GM12878 (cell line): Measurements from ENCODE around the gene SCN8A. TPM values are rescaled to one million over a fixed set of nuclear protein-coding genes. Genes with fewer than 3 reads are reported as not detected.

Source experiments
- ATAC-seq: fragments of 200-7000 bp; cut with Tn5 transposase; 3 replicates; pipeline ENCODE4 v1.9.1; 2020; ENCODE audit warnings: mild to moderate bottlenecking, moderate library complexity
- BruUV-seq: library from RNA; stranded (reverse); fragments of 400-500 nt; replicated peaks from 2 replicates; lab custom pipeline; 2021; lab: Mats Ljungman, UMichigan
- CTCF ChIA-PET: fragments of 300-600 bp; sonication (Branson Sonifier 250); formaldehyde crosslinking; extraction: SDS; loops from one replicate; lab custom pipeline; 2021; ENCODE audit warnings: inconsistent platforms; lab: Yijun Ruan, JAX
- POLR2A ChIA-PET: fragments of 350-600 bp; formaldehyde crosslinking; extraction: SDS; loops from one replicate; lab custom pipeline; 2021; ENCODE audit warnings: inconsistent platforms; lab: Charles Lee
- RAD21 ChIA-PET: fragments of 300-600 bp; sonication (Branson Sonifier 250); formaldehyde crosslinking; loops from one replicate; lab custom pipeline; 2023; ENCODE audit warnings: antibody characterized with exemption; ENCODE audit not compliant: unreplicated experiment; lab: Charles Lee
- SMC1A ChIA-PET: fragments of 300-600 bp; sonication (Branson Sonifier 250); formaldehyde crosslinking; loops from one replicate; lab custom pipeline; 2023; ENCODE audit not compliant: unreplicated experiment, uncharacterized antibody; lab: Charles Lee
- DNase-seq: peaks from one replicate; pipeline ENCODE4 v3.0.0-alpha.2; 2011; ENCODE audit warnings: low read depth, low spot score
- FAIRE-seq: peaks from 3 replicates; lab custom pipeline; 2011; peaks lifted over from hg19 to GRCh38; lab: Jason Lieb, UNC
- H2AFZ ChIP-seq: 2 replicates; pipeline ENCODE4 v1.6.0; 2011; ENCODE audit warnings: low read depth, low read length, control low read depth; ENCODE audit not compliant: control insufficient read depth
- H3K27ac ChIP-seq: 2 replicates; pipeline ENCODE4 v1.5.1; 2011; ENCODE audit warnings: control low read depth; ENCODE audit not compliant: control insufficient read depth, insufficient read depth
- H3K27me3 ChIP-seq, 2 experiments: replicated peaks in 1 of 2; 2 replicates each; pipeline versions ENCODE4 v1.6.0 to v1.6.1; 2011; ENCODE audit warnings: low read length in 1 of 2; ENCODE audit not compliant: control insufficient read depth in 2 of 2, insufficient read depth in 2 of 2
- H3K36me3 ChIP-seq, 2 experiments: 2 replicates each; pipeline ENCODE4 v1.5.1; 2011; ENCODE audit warnings: low read length in 1 of 2; ENCODE audit not compliant: control insufficient read depth in 2 of 2, insufficient read depth in 2 of 2
- H3K4me1 ChIP-seq: 2 replicates; pipeline ENCODE4 v1.6.1; 2011; ENCODE audit warnings: mild to moderate bottlenecking, low read length, moderate library complexity, mixed read lengths; ENCODE audit not compliant: control insufficient read depth, insufficient read depth
- H3K4me2 ChIP-seq: 2 replicates; pipeline ENCODE4 v1.6.0; 2011; ENCODE audit warnings: control low read depth; ENCODE audit not compliant: control insufficient read depth, insufficient read depth
- H3K4me3 ChIP-seq: fragments of 200-600 bp; sonication (generic); 2 replicates; pipeline ENCODE4 v1.5.1; 2016
- H3K79me2 ChIP-seq: 2 replicates; pipeline ENCODE4 v1.6.0; 2011; ENCODE audit warnings: low read length; ENCODE audit not compliant: control insufficient read depth, insufficient read depth
- H3K9ac ChIP-seq: 2 replicates; pipeline ENCODE4 v1.8.0; 2011; ENCODE audit warnings: low read length, control low read depth, mixed read lengths; ENCODE audit not compliant: control insufficient read depth, insufficient read depth
- H3K9me3 ChIP-seq: replicated peaks from 3 replicates; pipeline ENCODE4 v1.5.1; 2011; ENCODE audit warnings: mild to moderate bottlenecking, low read length; ENCODE audit not compliant: control insufficient read depth, insufficient read depth
- H4K20me1 ChIP-seq: 2 replicates; pipeline ENCODE4 v1.6.0; 2011; ENCODE audit not compliant: control insufficient read depth, insufficient read depth
- BMI1 ChIP-seq: fragments of 450-650 bp; IDR thresholded peaks from 2 replicates; pipeline ENCODE4 v1.6.1; 2016; ENCODE audit warnings: mild to moderate bottlenecking, moderate library complexity, borderline replicate concordance
- MAX ChIP-seq: IDR thresholded peaks from 2 replicates; pipeline ENCODE4 v1.6.1; 2012; ENCODE audit warnings: low read depth, low read length, improper control_type of control experiment
- POLR2AphosphoS2 ChIP-seq: IDR thresholded peaks from 2 replicates; pipeline ENCODE4 v1.6.1; 2011; ENCODE audit warnings: low read depth, mild to moderate bottlenecking, low read length, improper control_type of control experiment, moderate library complexity
- RAD21 ChIP-seq: IDR thresholded peaks from 2 replicates; pipeline ENCODE4 v1.6.1; 2011; ENCODE audit warnings: mild to moderate bottlenecking, low read depth, low read length, moderate library complexity; ENCODE audit not compliant: insufficient read depth
- SMC3 ChIP-seq: IDR thresholded peaks from 2 replicates; pipeline ENCODE4 v1.6.1; 2011; ENCODE audit warnings: low read length, improper control_type of control experiment, borderline replicate concordance
- WGBS: methylation state at CpG from one replicate; pipeline ENCODE4 v1.1.6; 2016; ENCODE audit warnings: low lambda C conversion rate; ENCODE audit not compliant: insufficient replicate concordance, insufficient coverage; ENCODE audit errors: missing lambda C conversion rate; 5-methylcytosine and 5-hydroxymethylcytosine counted together
- in situ Hi-C: fragments of 300-500 bp; cut with MboI; formaldehyde crosslinking; loops from 9 replicates; pipeline ENCODE4 v1.14.3; 2018; ENCODE audit warnings: mixed read lengths
- intact Hi-C: fragments of 100-400 bp; cut with micrococcal nuclease; formaldehyde crosslinking; loops from one replicate; pipeline ENCODE4 v1.14.2; 2022; ENCODE audit not compliant: unreplicated experiment
- polyA plus RNA-seq, 11 experiments: library from polyadenylated mRNA; depleted of rRNA in 4 of 11; unstranded in 6 of 11; stranded (reverse) in 5 of 11; fragments of >200 nt; fragmentation: Nextera tagmentation in 4 of 11; fragmentation: Illumina TruSeq in 1 of 11; extraction: Ambion mirVana in 4 of 11; extraction: Trizol in 1 of 11; gene quantifications; 1 replicate in 1 of 11; 2 replicates in 10 of 11; pipeline versions ENCODE4 v1.2.1 to v1.2.3, GENCODE V29; 2011 to 2016; ENCODE audit warnings: inconsistent platforms in 2 of 11, missing spikeins in 2 of 11, low read depth in 1 of 11
- total RNA-seq, 4 experiments: library from RNA; depleted of rRNA in 3 of 4; stranded (reverse); fragments of >200 nt in 3 of 4; fragmentation: Illumina TruSeq in 1 of 4; extraction: Trizol in 1 of 4; gene quantifications; 2 replicates each; pipeline versions ENCODE4 v1.2.1 to v1.2.3, GENCODE V29; 2013 to 2021

SCN8A gene
- total and polyA plus RNA-seq, 10 of the 15 experiments (the other 5 are each of a cell fraction or from before 2014, with no cell fraction given): 0.02 to 0.23 (median 0.06) TPM; not detected in 2

GRCh38 chr12:51702587-51702986, 111.6 kb downstream of the SCN8A start:
- FAIRE-seq (no peak), DNase-seq (no peak), ATAC-seq (no peak)
- Histone ChIP-seq H3K4me2 (no peak overlapping the region), H3K36me3 (no peaks in the 10 kb centered on the region), H3K79me2 (no peaks in the 10 kb centered on the region), H2AFZ (no peak overlapping the region), H3K4me1 (no peaks in the 10 kb centered on the region), H3K4me3 (no peak overlapping the region), H3K9ac (no peak overlapping the region), H3K27ac (no peak overlapping the region), H4K20me1 (no peaks in the 10 kb centered on the region), H3K9me3 (no peaks in the 10 kb centered on the region), H3K27me3 (peaks cover 0 to 1% of the 10 kb centered on the region in 2 experiments; a peak in 1 of 4 replicates)
- BruUV-seq: no TSS peak
- RAD21 ChIA-PET: no interaction called here
- TF ChIP-seq SMC3 (no peak), BMI1 (no peak), MAX (no peak)
- 0% methylated on average over 1 of the region's 1 CpG for WGBS
- intact Hi-C loops: no loop called here
- POLR2A ChIA-PET: no interaction called here
- SMC1A ChIA-PET: no interaction called here
- in situ Hi-C loops: no loop called here
- CTCF ChIA-PET: no interaction called here

GRCh38 chr12:51705450-51705849, 114.4 kb downstream of the SCN8A start:
- no peaks in the 10 kb centered on the region for H3K79me2 ChIP-seq
- no peaks in the 10 kb centered on the region for H3K36me3 ChIP-seq
- no peak overlapping the region for H3K4me2 ChIP-seq
- ATAC-seq (no peak), DNase-seq (no peak), FAIRE-seq (no peak)
- no peak overlapping the region for H3K27ac ChIP-seq
- no peak overlapping the region for H3K4me3 ChIP-seq
- no TSS peak for BruUV-seq
- in situ Hi-C loops (no loop called here), intact Hi-C loops (no loop called here)
- H2AFZ ChIP-seq: no peak overlapping the region
- H3K4me1 ChIP-seq: no peaks in the 10 kb centered on the region
- no peaks in the 10 kb centered on the region for H4K20me1 ChIP-seq
- WGBS: 42% methylated on average over 1 of the region's 1 CpG
- no peak overlapping the region for H3K9ac ChIP-seq
- H3K27me3 ChIP-seq: peaks cover 0 to 2% of the 10 kb centered on the region in 2 experiments; a peak in 1 of 4 replicates
- ChIA-PET RAD21 (no interaction called here), SMC1A (no interaction called here)
- TF ChIP-seq POLR2AphosphoS2 (no peak), RAD21 (no peak)
- TF ChIP-seq, all 136 proteins: peak for 0
- H3K9me3 ChIP-seq: no peaks in the 10 kb centered on the region
- ChIA-PET POLR2A (no interaction called here), CTCF (no interaction called here)
